HEK293T (cell line): ENCODE measurements around the gene KRT8.
A peak's percentile ranks its signal among the peaks of the same experiment; 100 is the strongest.
"Not testable (repeated sequence)": the region's sequence is repeated elsewhere in the genome, so short reads cannot be mapped to it uniquely, and the experiment has no call there.

ENCODE experiments used
- CTCF ChIA-PET: fragments of 350-600 bp; formaldehyde crosslinking; extraction: SDS; loops from one replicate; lab custom pipeline; 2021; ENCODE audit warnings: antibody characterized with exemption, inconsistent platforms; lab: Yijun Ruan, JAX
- POLR2A ChIA-PET: fragments of 350-600 bp; formaldehyde crosslinking; extraction: SDS; loops from one replicate; lab custom pipeline; 2020; ENCODE audit warnings: antibody characterized with exemption, inconsistent platforms; lab: Yijun Ruan, JAX
- DNase-seq: peaks from one replicate; pipeline ENCODE4 v3.0.0; 2012; ENCODE audit warnings: mixed read lengths; ENCODE audit errors: extremely low spot score
- ARNT ChIP-seq: fragments of 450-650 bp; IDR thresholded peaks from 2 replicates; pipeline ENCODE4 v1.6.1; 2017; ENCODE audit warnings: mild to moderate bottlenecking
- BHLHE40 ChIP-seq: fragments of 450-650 bp; IDR thresholded peaks from 2 replicates; pipeline ENCODE4 v1.6.1; 2016; ENCODE audit warnings: mild to moderate bottlenecking, moderate library complexity, borderline replicate concordance
- CTBP1 ChIP-seq: fragments of 450-650 bp; IDR thresholded peaks from 2 replicates; pipeline ENCODE4 v1.6.1; 2016; ENCODE audit warnings: borderline replicate concordance
- ELF4 ChIP-seq: fragments of 450-650 bp; IDR thresholded peaks from 2 replicates; pipeline ENCODE4 v1.6.1; 2017; ENCODE audit warnings: antibody characterized with exemption
- FOXA1 ChIP-seq: fragments of 450-650 bp; IDR thresholded peaks from 2 replicates; pipeline ENCODE4 v1.6.1; 2016; ENCODE audit warnings: mild to moderate bottlenecking
- FOXK2 ChIP-seq: fragments of 450-650 bp; IDR thresholded peaks from 2 replicates; pipeline ENCODE4 v1.6.1; 2016; ENCODE audit warnings: mild to moderate bottlenecking
- FOXM1 ChIP-seq: fragments of 450-650 bp; IDR thresholded peaks from 2 replicates; pipeline ENCODE4 v1.6.1; 2017; ENCODE audit warnings: mild to moderate bottlenecking, borderline replicate concordance
- HDGF ChIP-seq: fragments of 450-650 bp; IDR thresholded peaks from 2 replicates; pipeline ENCODE4 v1.6.1; 2017; ENCODE audit warnings: antibody characterized with exemption, borderline replicate concordance
- L3MBTL2 ChIP-seq: fragments of 450-650 bp; conservative IDR thresholded peaks from 2 replicates; pipeline ENCODE4 v1.6.1; 2016; ENCODE audit warnings: mild to moderate bottlenecking
- LEF1 ChIP-seq: fragments of 450-650 bp; IDR thresholded peaks from 2 replicates; pipeline ENCODE4 v1.6.1; 2017; ENCODE audit warnings: mild to moderate bottlenecking, borderline replicate concordance
- NFRKB ChIP-seq: fragments of 450-650 bp; IDR thresholded peaks from 2 replicates; pipeline ENCODE4 v1.6.1; 2016; ENCODE audit warnings: mild to moderate bottlenecking, moderate library complexity
- PKNOX1 ChIP-seq: fragments of 450-650 bp; IDR thresholded peaks from 2 replicates; pipeline ENCODE4 v1.6.1; 2016
- SP1 ChIP-seq: fragments of 450-650 bp; IDR thresholded peaks from 2 replicates; pipeline ENCODE4 v1.6.1; 2017
- SUZ12 ChIP-seq: fragments of 450-650 bp; IDR thresholded peaks from 2 replicates; pipeline ENCODE4 v1.6.1; 2016; ENCODE audit warnings: mild to moderate bottlenecking
- TARDBP ChIP-seq: fragments of 450-650 bp; IDR thresholded peaks from 2 replicates; pipeline ENCODE4 v1.6.1; 2016
- ZNF384 ChIP-seq: fragments of 450-650 bp; IDR thresholded peaks from 2 replicates; pipeline ENCODE4 v1.6.1; 2016

KRT8 gene

GRCh38 chr12:52892974-52893373, 11.9 kb downstream of the KRT8 start:
- ChIA-PET CTCF (interaction anchor here (3.1 kb wide), 1 partner anchor 8 kb away, joined by 10 read pairs; no protein-coding TSS in a partner anchor), POLR2A (no interaction called here)
- no peak for TF ChIP-seq FOXK2
- no peak for TF ChIP-seq LEF1
- TF ChIP-seq ARNT = no peak
- no peak for TF ChIP-seq SUZ12
- TF ChIP-seq CTBP1 = no peak
- no peak for TF ChIP-seq TARDBP
- no peak for TF ChIP-seq ZNF384
- TF ChIP-seq BHLHE40 = no peak
- no peak for TF ChIP-seq NFRKB
- TF ChIP-seq SP1 = no peak
- no peak for DNase-seq

- DNase-seq = no peak
Measured at GRCh38 chr12:52892207-52892852, 12.5 kb downstream of the KRT8 start.

GRCh38 chr12:52891044-52891443, 13.8 kb downstream of the KRT8 start:
- POLR2A ChIA-PET = no interaction called here
- CTCF ChIA-PET = no interaction called here
- no peak for DNase-seq
- no peak for TF ChIP-seq PKNOX1
- TF ChIP-seq L3MBTL2 = no peak
- TF ChIP-seq SUZ12 = no peak
- TF ChIP-seq CTBP1 = no peak
- TF ChIP-seq FOXM1 = no peak
- no peak for TF ChIP-seq NFRKB
- TF ChIP-seq FOXA1 = no peak
- TF ChIP-seq TARDBP = no peak
- no peak for TF ChIP-seq LEF1
- no peak for TF ChIP-seq FOXK2
- TF ChIP-seq ZNF384 = no peak
- no peak for TF ChIP-seq HDGF
- TF ChIP-seq ELF4 = no peak
- no peak for TF ChIP-seq BHLHE40
- no peak for TF ChIP-seq SP1
- no peak for TF ChIP-seq ARNT

More at GRCh38 chr12:52892207-52892852, 12.5 kb downstream of the KRT8 start:
- ChIA-PET CTCF (interaction anchor here (3.1 kb wide), 1 partner anchor 7 kb away, joined by 10 read pairs; no protein-coding TSS in a partner anchor), POLR2A (no interaction called here)
- TF ChIP-seq ELF4 (no peak), LEF1 (no peak), FOXA1 (no peak), L3MBTL2 (no peak), SUZ12 (no peak), HDGF (no peak)

- ChIA-PET POLR2A (no interaction called here), CTCF (interaction anchor here (1.7 kb wide), 1 partner anchor 90 kb away, joined by 12 read pairs; no protein-coding TSS in a partner anchor)
Measured at GRCh38 chr12:52890417-52890816, 14.5 kb downstream of the KRT8 start.

GRCh38 chr12:52884526-52885293, 20.2 kb downstream of the KRT8 start:
- ChIA-PET POLR2A (interaction anchor here (2.0 kb wide), 1 partner anchor 95 kb away, joined by 13 read pairs; no protein-coding TSS in a partner anchor), CTCF (interaction anchor here (0.5 to 7.7 kb wide), 39 partner anchors 9 to 1956 kb away, joined by 3 to 231 read pairs (median 4); partner anchors contain the start of genes EIF4B, KRT18 and KRT8)
- TF ChIP-seq PKNOX1 = no peak
- no peak for TF ChIP-seq LEF1
- no peak for TF ChIP-seq ZNF384
- TF ChIP-seq FOXA1 = no peak
- TF ChIP-seq HDGF = no peak
- no peak for TF ChIP-seq TARDBP
- TF ChIP-seq SP1 = no peak
- peak; percentile 81 for DNase-seq

More at GRCh38 chr12:52890417-52890816, 14.5 kb downstream of the KRT8 start:
- no peak for DNase-seq
- TF ChIP-seq PKNOX1 (no peak), LEF1 (no peak), L3MBTL2 (no peak)

GRCh38 chr12:52880499-52880898, 24.4 kb downstream of the KRT8 start:
- POLR2A ChIA-PET = interaction anchor here (0.6 kb wide), 1 partner anchor 438 kb away, joined by 3 read pairs; no protein-coding TSS in a partner anchor
- CTCF ChIA-PET = interaction anchor here (0.6 to 7.7 kb wide), 21 partner anchors 8 to 776 kb away, joined by 3 to 231 read pairs (median 4); partner anchors contain the start of gene KRT5
- DNase-seq = not testable (repeated sequence)
